ENCODE measurements around the gene AKR1C3.

GRCh38 chr10:5089865-5090264, 4.3 kb upstream of the AKR1C3 start:
- TF ChIP-seq CTCF (IDR thresholded peaks at IDR 0.05; ENCODE audit: low read depth, low read length), result peak; percentile 16
- TF ChIP-seq POLR2A (IDR thresholded peaks at IDR 0.05; ENCODE audit: extremely low read depth, insufficient read length), result no peak

All from NB4 (cell line).